GM18909 (cell line): ENCODE measurements around the gene HNRNPAB.
"Not testable (repeated sequence)": the region's sequence is repeated elsewhere in the genome, so short reads cannot be mapped to it uniquely, and the experiment has no call there.

Source experiments
- ATAC-seq: cut with Tn5 transposase; IDR thresholded peaks from one replicate; pipeline ENCODE4 v1.9.1; 2021; ENCODE audit warnings: mild to moderate bottlenecking; ENCODE audit not compliant: unreplicated experiment, poor library complexity

HNRNPAB gene

GRCh38 chr5:178240766-178241165, 36.4 kb downstream of the HNRNPAB start:
- no peak for ATAC-seq

DNA sequence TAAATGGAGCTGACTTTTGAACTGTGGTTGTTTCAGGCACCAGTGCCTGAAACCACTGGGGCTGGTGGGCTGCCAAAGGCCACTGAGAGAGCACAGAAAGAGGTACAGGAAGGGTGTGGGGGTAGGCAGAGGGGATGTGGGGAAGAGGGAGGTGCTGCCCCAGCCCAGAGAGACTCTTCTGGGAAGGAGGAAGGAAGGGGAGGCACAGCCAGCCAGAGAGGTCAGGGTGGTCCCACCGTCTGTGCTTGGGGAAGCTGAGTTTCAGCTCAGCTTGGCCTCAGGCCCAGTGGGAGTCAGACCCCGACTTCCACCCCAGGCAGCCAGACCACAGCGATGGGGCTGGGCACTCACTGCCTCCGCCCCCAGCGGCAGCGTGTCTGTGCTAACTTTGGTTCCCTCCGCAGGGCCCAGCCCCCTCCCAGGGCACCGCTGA, 36.9 kb downstream of the HNRNPAB start:
- no peak for ATAC-seq

GRCh38 chr5:178241688-178242231, 37.4 kb downstream of the HNRNPAB start:
- no peak for ATAC-seq

- ATAC-seq = no peak
These were observed 38.1 kb downstream of the HNRNPAB start for GRCh38 chr5:178242416-178242815.

GRCh38 chr5:178244576-178244975, 40.2 kb downstream of the HNRNPAB start:
- ATAC-seq = no peak

DNA sequence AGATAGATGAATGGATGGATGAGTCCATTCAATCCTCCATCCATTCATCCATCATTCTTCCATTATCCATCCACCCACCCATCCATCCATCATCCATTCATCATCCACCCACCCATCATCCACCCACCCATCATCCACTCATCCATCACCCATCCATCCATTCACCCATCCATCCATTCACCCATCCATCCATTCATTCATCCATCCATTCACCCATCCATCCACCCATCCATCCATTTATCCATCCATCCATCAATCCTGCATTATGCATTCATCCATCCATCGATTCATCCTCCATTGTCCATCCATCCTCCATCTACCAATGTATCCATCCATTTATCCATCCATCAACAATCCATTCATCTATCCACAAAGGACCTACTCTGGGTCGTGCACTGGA, 41.1 kb downstream of the HNRNPAB start:
- no peak for ATAC-seq

- ATAC-seq = no peak
These were observed 42.4 kb downstream of the HNRNPAB start for GRCh38 chr5:178246624-178247279.

- ATAC-seq = no peak
These were observed 43.4 kb downstream of the HNRNPAB start for GRCh38 chr5:178247481-178248456.

- no peak for ATAC-seq
These were observed 44.4 kb downstream of the HNRNPAB start for GRCh38 chr5:178248750-178249149.

DNA sequence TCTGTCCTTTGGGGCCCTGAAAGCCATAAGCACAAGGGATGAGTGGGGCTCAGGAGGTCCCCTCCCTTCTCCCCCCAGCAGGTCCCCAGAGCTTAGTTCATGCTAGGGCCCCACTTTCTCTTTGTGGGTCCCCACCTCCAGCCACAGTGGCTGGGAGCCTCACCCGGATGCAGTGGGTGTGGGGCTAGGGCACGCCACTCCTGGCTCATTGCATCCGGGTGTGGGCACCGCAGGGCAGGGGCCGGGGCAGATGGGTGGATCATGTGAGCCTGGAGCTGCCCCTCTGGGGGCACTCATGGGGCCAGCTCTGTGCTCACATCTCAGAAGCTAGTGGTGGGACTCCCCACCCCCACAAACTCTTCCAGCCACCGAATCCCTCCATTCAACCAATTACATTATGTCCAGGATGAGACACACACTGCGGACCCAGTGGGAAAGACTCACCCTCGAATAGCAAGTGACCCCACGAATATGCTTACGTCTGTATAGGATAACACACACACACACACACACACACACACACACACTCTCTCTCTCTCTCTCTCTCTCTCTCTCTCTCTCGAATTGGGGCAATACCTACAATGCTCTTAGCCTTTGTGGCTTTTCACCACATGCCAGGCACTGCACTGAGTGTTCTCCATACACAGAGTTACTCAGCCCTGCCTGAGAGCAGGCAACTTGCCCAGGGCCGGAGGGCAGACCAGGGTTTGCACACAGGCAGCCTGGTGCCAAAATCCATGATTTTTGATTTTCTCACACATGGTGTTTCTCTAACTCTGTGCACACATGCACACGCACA, 45.1 kb downstream of the HNRNPAB start:
- no peak for ATAC-seq

- no peak for ATAC-seq
These were observed 45.9 kb downstream of the HNRNPAB start for GRCh38 chr5:178250263-178250662.

GRCh38 chr5:178252258-178252657, 47.9 kb downstream of the HNRNPAB start:
- ATAC-seq = no peak

GRCh38 chr5:178253632-178254031, 49.3 kb downstream of the HNRNPAB start:
- ATAC-seq = not testable (repeated sequence)

DNA sequence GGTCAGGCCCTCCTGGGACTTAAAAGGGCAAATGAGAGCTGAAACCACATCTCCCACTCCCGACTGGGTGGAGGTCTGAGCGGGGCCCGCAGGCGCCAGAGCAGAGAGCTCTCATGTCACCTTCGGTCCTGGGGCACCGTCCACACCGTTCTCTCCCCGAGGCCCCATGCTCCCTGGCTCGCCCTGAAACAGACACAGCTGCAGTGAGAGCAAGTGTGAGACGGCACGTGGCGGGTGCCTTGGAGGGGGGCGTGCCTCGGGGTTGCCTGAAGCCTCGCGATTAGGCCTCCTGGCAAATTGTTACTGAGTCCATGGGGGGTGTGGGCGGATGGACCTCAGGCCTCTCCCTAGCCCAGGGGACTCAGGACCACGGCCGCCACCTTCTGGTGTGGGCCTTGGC, 52.4 kb downstream of the HNRNPAB start:
- ATAC-seq = no peak

GRCh38 chr5:178257650-178258049, 53.3 kb downstream of the HNRNPAB start:
- ATAC-seq = no peak

DNA sequence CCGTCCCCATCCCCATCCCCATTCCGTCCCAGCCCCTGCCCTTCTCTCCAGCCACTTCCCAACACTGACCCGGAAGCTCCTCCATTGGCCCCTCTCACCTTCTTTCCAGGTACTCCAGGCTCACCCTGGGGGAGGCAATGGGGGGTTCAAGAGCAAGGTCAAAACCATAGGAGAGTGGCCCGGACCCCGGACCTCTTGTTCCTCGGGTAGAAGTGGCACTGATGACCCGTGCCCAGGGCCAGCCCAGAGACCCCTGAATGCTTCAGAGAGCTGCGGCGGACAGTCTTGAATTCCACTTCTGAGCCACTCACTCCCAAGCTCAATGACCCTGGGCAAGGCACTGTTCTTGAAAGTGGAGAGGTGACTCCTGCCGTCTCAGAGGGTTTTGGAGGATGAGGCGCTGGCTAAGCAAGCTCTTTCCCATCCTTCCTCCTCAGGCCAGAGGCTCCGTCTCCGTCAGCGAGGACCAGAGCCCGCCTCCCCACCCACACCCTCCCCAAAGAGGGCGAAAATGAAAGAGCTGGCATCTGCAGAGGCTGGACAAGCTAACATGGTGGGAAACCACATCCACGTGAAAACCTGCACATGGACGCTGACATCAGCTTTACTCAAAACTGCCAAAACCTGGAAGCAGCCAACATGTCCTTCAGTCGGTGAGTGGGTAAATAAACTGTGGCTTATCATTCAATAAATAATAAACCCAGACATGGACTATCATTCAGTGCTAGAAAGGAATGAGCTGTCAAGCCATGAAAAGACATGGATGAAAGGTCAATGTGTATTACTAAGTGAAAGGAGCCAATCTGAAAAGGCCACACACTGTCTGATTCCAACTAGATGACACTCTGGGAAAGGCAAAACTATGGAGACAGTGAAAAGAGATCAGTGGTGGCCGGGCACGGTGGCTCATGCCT, 55.5 kb downstream of the HNRNPAB start:
- no peak for ATAC-seq
